B cell (primary cell): ENCODE data around the gene DDX28. TPM values are rescaled to one million over a fixed set of nuclear protein-coding genes. Genes with fewer than 3 reads are reported as not detected.

Experiments used
- ATAC-seq: fragments of 200-7000 bp; cut with Tn5 transposase; one replicate; pipeline ENCODE4 v1.10.0; 2021; ENCODE audit warnings: low read depth, mild to moderate bottlenecking, moderate number of reproducible peaks, moderate library complexity
- CTCF ChIA-PET: fragments of 350-600 bp; sonication (Branson Sonifier 250); formaldehyde crosslinking; loops from one replicate; lab custom pipeline; 2021; ENCODE audit warnings: antibody characterized with exemption, inconsistent platforms; lab: Charles Lee
- POLR2A ChIA-PET: fragments of 350-600 bp; sonication (Branson Sonifier 250); formaldehyde crosslinking; loops from one replicate; lab custom pipeline; 2021; ENCODE audit warnings: antibody characterized with exemption; lab: Charles Lee
- DNase-seq: peaks from one replicate; pipeline ENCODE4 v3.0.0; 2013
- H2AFZ ChIP-seq: 2 replicates; pipeline ENCODE4 v1.6.1; 2012; ENCODE audit warnings: mild to moderate bottlenecking, low read depth, low read length; ENCODE audit not compliant: insufficient read depth, poor library complexity, severe bottlenecking
- H3K27ac ChIP-seq, 2 donors: 1 replicate in 1 of 2; 2 replicates in 1 of 2; pipeline ENCODE4 v1.5.1; 2012 to 2013; ENCODE audit warnings: low read length in 2 of 2, mild to moderate bottlenecking in 2 of 2, moderate library complexity in 1 of 2
- H3K27me3 ChIP-seq, 4 experiments: fragments of 200-600 bp in 1 of 4; sonication (generic) in 1 of 4; replicated peaks in 1 of 4; 1 replicate in 2 of 4; 2 replicates in 2 of 4; pipeline versions ENCODE4 v1.6.1 to v1.7.0; 2013 to 2016; ENCODE audit warnings: low read length in 3 of 4, mild to moderate bottlenecking in 2 of 4, mixed read lengths in 1 of 4, moderate library complexity in 1 of 4; ENCODE audit not compliant: insufficient read depth in 4 of 4, control insufficient read depth in 3 of 4; ENCODE audit errors: control extremely low read depth in 1 of 4
- H3K36me3 ChIP-seq, 2 experiments: replicated peaks in 1 of 2; 1 replicate in 1 of 2; 2 replicates in 1 of 2; pipeline versions ENCODE4 v1.6.1 to v1.7.1; 2013; ENCODE audit warnings: low read length in 1 of 2; ENCODE audit not compliant: insufficient read depth in 2 of 2, control insufficient read depth in 1 of 2; ENCODE audit errors: control extremely low read depth in 1 of 2, extremely low read depth in 1 of 2
- H3K4me1 ChIP-seq, 2 donors: fragments of 200-600 bp in 1 of 2; sonication (generic) in 1 of 2; 1 replicate in 1 of 2; 2 replicates in 1 of 2; pipeline versions ENCODE4 v1.5.1 to v1.6.1; 2013 to 2017; ENCODE audit warnings: low read length in 2 of 2; ENCODE audit not compliant: control insufficient read depth in 2 of 2, insufficient read depth in 2 of 2
- H3K4me2 ChIP-seq: replicated peaks from 2 replicates; pipeline ENCODE3; 2012; ENCODE audit warnings: mild to moderate bottlenecking, low read depth, low read length; ENCODE audit not compliant: poor library complexity, severe bottlenecking
- H3K4me3 ChIP-seq, 5 experiments: fragments of 200-600 bp in 1 of 5; sonication (generic) in 1 of 5; 1 replicate in 3 of 5; 2 replicates in 2 of 5; pipeline versions ENCODE4 v1.5.1 to v1.7.0; 2011 to 2016; ENCODE audit warnings: low read length in 4 of 5, mild to moderate bottlenecking in 4 of 5, low read depth in 2 of 5, control low read depth in 1 of 5, moderate library complexity in 1 of 5; ENCODE audit not compliant: insufficient read depth in 1 of 5; ENCODE audit errors: control extremely low read depth in 1 of 5, extremely low read depth in 1 of 5
- H3K79me2 ChIP-seq: fragments of 200-600 bp; sonication (generic); one replicate; pipeline ENCODE4 v1.6.0; 2016; ENCODE audit warnings: low read length; ENCODE audit not compliant: control insufficient read depth, insufficient read depth
- H3K9ac ChIP-seq: fragments of 200-600 bp; sonication (generic); 2 replicates; pipeline ENCODE4 v1.6.1; 2017; ENCODE audit warnings: mild to moderate bottlenecking, low read length, moderate library complexity
- H3K9me3 ChIP-seq, 3 donors: one replicate each; pipeline versions ENCODE4 v1.6.1 to v1.7.1; 2013; ENCODE audit warnings: low read length in 2 of 3; ENCODE audit not compliant: control insufficient read depth in 2 of 3, insufficient read depth in 1 of 3; ENCODE audit errors: control extremely low read depth in 1 of 3
- H4K20me1 ChIP-seq: 2 replicates; pipeline ENCODE4 v1.6.0; 2012; ENCODE audit warnings: mild to moderate bottlenecking, low read length; ENCODE audit not compliant: insufficient read depth, control insufficient read depth, poor library complexity, severe bottlenecking
- H3K27ac Mint-ChIP-seq: one replicate; pipeline ENCODE4 v1.8.0; 2021; ENCODE audit warnings: mixed read lengths
- H3K27me3 Mint-ChIP-seq: one replicate; pipeline ENCODE4 v1.8.0; 2021; ENCODE audit warnings: mixed read lengths
- H3K4me1 Mint-ChIP-seq: one replicate; pipeline ENCODE4 v1.8.0; 2021; ENCODE audit warnings: mixed read lengths
- H3K4me3 Mint-ChIP-seq: one replicate; pipeline ENCODE4 v1.8.0; 2021; ENCODE audit warnings: mixed read lengths
- H3K9me3 Mint-ChIP-seq: one replicate; pipeline ENCODE4 v1.8.0; 2022; ENCODE audit warnings: mixed read lengths; ENCODE audit not compliant: insufficient read depth
- EZH2 ChIP-seq: IDR thresholded peaks from 2 replicates; pipeline ENCODE4 v1.6.1; 2012; ENCODE audit warnings: borderline replicate concordance, low read depth, mild to moderate bottlenecking, moderate library complexity, low read length; ENCODE audit not compliant: insufficient read depth, poor library complexity, severe bottlenecking
- WGBS: methylation state at CpG from one replicate; pipeline ENCODE4 v1.1.5; 2013; ENCODE audit warnings: missing lambda C conversion rate; ENCODE audit not compliant: insufficient coverage; 5-methylcytosine and 5-hydroxymethylcytosine counted together
- intact Hi-C: fragments of 100-400 bp; cut with micrococcal nuclease; formaldehyde crosslinking; loops from one replicate; pipeline ENCODE4 v1.10.0; 2022
- polyA plus RNA-seq: library from polyadenylated mRNA; depleted of rRNA; stranded (reverse); fragments of >200 nt; gene quantifications from 2 replicates; pipeline ENCODE4 v1.2.3, GENCODE V29; 2012
- total RNA-seq, 2 donors: library from RNA; stranded (reverse); fragments of 120-200 nt in 1 of 2; gene quantifications; 1 replicate in 1 of 2; 2 replicates in 1 of 2; pipeline versions ENCODE4 v1.2.3 to v1.2.4, GENCODE V29; 2013 to 2022
- TF ChIP-seq, protein P1 (sequence below): fragments of 200-600 bp; IDR thresholded peaks from one replicate; pipeline ENCODE4 v1.8.0; 2022; ENCODE audit warnings: antibody characterized with exemption, mild to moderate bottlenecking

DDX28 gene
- total and polyA plus RNA-seq, 2 donors (not counting 1 experiment from before 2014, with no cell fraction given), result 8.0 to 20.2 TPM

DNA sequence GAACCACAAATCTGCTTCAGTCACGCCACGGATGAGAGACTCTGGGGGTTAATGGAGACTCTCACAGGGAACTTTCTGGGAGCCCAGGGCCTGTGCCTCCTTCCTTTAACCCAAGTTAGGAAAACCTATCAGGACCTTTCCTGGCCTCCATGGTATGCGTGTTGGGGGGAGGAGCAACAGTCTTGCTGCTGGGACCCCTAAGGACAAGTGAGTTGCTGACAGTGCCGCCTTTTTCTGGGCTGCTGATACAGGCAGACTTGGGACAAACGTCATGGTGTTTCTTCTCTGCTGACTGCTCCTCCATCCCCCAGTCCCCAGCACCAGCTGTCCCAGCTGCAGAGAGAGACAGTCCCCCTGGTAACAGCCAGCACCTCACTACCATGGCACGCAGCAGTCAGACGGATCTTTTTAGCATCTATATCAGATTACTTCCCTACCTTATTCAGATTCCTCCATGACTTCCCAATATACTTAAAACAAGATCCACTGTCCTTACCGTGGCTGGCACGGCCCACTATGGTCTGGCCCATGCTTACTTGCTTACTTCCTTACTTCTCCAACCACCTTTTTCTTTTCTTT is 13.8 kb downstream of the DDX28 start:
- Histone ChIP-seq H3K4me2 (no peak overlapping the region), H4K20me1 (no peaks in the 10 kb centered on the region), H3K9me3 (no peaks in the 10 kb centered on the region), H3K36me3 (no peaks in the 10 kb centered on the region), H3K79me2 (peaks cover 12% of the 10 kb centered on the region), H3K4me3 (no peak overlapping the region), H3K4me1 (peaks cover 25 to 39% of the 10 kb centered on the region in 2 donors), H3K9ac (no peak overlapping the region), H3K27ac (no peak overlapping the region), H3K27me3 (no peaks in the 10 kb centered on the region), H2AFZ (no peak overlapping the region)
- no peak for DNase-seq
- H3K4me1 Mint-ChIP-seq, result peaks cover 29% of the 10 kb centered on the region
- ChIA-PET CTCF (interaction anchor here (3.9 kb wide), 1 partner anchor 13 kb away, joined by 24 read pairs; the partner anchor contains the start of genes DDX28 and DUS2), POLR2A (interaction anchor here (1.3 kb wide), 1 partner anchor 14 kb away, joined by 4 read pairs; no protein-coding TSS in a partner anchor)
- WGBS, result 90% methylated on average over 7 of the region's 9 CpGs
- intact Hi-C loops, result no loop called here
- H3K4me3 Mint-ChIP-seq, result no peak overlapping the region
- TF ChIP-seq, protein P1, sequence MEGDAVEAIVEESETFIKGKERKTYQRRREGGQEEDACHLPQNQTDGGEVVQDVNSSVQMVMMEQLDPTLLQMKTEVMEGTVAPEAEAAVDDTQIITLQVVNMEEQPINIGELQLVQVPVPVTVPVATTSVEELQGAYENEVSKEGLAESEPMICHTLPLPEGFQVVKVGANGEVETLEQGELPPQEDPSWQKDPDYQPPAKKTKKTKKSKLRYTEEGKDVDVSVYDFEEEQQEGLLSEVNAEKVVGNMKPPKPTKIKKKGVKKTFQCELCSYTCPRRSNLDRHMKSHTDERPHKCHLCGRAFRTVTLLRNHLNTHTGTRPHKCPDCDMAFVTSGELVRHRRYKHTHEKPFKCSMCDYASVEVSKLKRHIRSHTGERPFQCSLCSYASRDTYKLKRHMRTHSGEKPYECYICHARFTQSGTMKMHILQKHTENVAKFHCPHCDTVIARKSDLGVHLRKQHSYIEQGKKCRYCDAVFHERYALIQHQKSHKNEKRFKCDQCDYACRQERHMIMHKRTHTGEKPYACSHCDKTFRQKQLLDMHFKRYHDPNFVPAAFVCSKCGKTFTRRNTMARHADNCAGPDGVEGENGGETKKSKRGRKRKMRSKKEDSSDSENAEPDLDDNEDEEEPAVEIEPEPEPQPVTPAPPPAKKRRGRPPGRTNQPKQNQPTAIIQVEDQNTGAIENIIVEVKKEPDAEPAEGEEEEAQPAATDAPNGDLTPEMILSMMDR, result no peak
- no peak for TF ChIP-seq EZH2
- H3K9me3 Mint-ChIP-seq, result no peaks in the 10 kb centered on the region
- no peak for ATAC-seq
- no peaks in the 10 kb centered on the region for H3K27me3 Mint-ChIP-seq
- H3K27ac Mint-ChIP-seq, result peak overlapping the region; percentile 59

DNA sequence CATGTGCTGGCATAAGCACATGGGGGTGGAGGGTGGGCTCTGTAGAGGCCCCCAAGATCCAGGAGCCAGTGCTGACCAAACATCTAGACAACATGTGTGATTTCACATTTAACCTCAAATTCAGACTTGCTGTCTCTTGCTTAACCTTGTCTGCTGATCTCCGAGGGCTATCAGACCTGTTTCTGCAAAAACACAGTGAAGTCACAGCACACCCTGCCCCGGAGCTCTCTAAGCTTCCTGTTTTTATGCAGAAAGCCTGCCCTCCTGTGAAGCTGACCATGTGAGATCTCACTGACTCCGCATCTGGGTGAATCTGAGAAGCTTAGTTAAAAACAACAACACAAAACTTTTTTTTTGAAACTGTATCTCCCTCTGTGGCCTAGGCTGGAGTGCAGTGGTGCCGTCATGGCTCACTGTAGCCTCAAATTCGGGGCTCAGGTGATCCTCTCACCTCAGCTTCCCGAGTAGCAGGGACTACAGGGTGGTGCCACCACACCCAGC is 17.2 kb downstream of the DDX28 start:
- peaks cover 35% of the 10 kb centered on the region for H3K4me1 Mint-ChIP-seq
- peaks cover 11% of the 10 kb centered on the region for H3K79me2 ChIP-seq
- peak overlapping the region; percentile 69 for H3K4me3 Mint-ChIP-seq
- peak overlapping the region; percentile 38 for H3K9ac ChIP-seq
- CTCF ChIA-PET, result interaction anchor here (0.8 to 28.7 kb wide), 15 partner anchors 10 to 485 kb away, joined by 3 to 320 read pairs (median 4); partner anchors contain the start of genes DDX28, DPEP2NB, DUS2 and NRN1L
- H3K4me2 ChIP-seq, result peak overlapping the region; percentile 61
- POLR2A ChIA-PET, result interaction anchor here (0.7 to 5.3 kb wide), 13 partner anchors 9 to 68 kb away, joined by 3 to 37 read pairs (median 7); partner anchors contain the start of genes DDX28, DPEP2NB, DUS2 and SLC12A4
- H3K9me3 ChIP-seq, result no peaks in the 10 kb centered on the region
- TF ChIP-seq, protein P1, result no peak
- no peak for TF ChIP-seq EZH2
- H3K27me3 Mint-ChIP-seq, result no peaks in the 10 kb centered on the region
- H3K4me1 ChIP-seq, result peaks cover 29 to 39% of the 10 kb centered on the region in 2 donors
- no peaks in the 10 kb centered on the region for H4K20me1 ChIP-seq
- H2AFZ ChIP-seq, result peak overlapping the region; percentile 51
- peak overlapping the region in 1 of 5 experiments; percentile 46 for H3K4me3 ChIP-seq
- peak overlapping the region; percentile 72 to 89 for H3K27ac ChIP-seq
- H3K9me3 Mint-ChIP-seq, result no peaks in the 10 kb centered on the region
- peak; percentile 99 for ATAC-seq
- H3K27me3 ChIP-seq, result no peaks in the 10 kb centered on the region
- DNase-seq, result peak; percentile 76
- 13% methylated on average over 5 of the region's 6 CpGs for WGBS
- no peaks in the 10 kb centered on the region for H3K36me3 ChIP-seq
- H3K27ac Mint-ChIP-seq, result peak overlapping the region; percentile 96
- intact Hi-C loops, result loop anchor here (1.0 to 2.0 kb wide), 2 partner anchors 13 to 17 kb away; partner anchors contain the start of genes DDX28 and DUS2
